HG03280 (cell line): ENCODE measurements around the gene NMT1.

Experiments used
- ATAC-seq: cut with Tn5 transposase; IDR thresholded peaks from one replicate; pipeline ENCODE4 v1.9.1; 2021; ENCODE audit warnings: mild to moderate bottlenecking, moderate library complexity; ENCODE audit not compliant: unreplicated experiment

Gene NMT1

DNA sequence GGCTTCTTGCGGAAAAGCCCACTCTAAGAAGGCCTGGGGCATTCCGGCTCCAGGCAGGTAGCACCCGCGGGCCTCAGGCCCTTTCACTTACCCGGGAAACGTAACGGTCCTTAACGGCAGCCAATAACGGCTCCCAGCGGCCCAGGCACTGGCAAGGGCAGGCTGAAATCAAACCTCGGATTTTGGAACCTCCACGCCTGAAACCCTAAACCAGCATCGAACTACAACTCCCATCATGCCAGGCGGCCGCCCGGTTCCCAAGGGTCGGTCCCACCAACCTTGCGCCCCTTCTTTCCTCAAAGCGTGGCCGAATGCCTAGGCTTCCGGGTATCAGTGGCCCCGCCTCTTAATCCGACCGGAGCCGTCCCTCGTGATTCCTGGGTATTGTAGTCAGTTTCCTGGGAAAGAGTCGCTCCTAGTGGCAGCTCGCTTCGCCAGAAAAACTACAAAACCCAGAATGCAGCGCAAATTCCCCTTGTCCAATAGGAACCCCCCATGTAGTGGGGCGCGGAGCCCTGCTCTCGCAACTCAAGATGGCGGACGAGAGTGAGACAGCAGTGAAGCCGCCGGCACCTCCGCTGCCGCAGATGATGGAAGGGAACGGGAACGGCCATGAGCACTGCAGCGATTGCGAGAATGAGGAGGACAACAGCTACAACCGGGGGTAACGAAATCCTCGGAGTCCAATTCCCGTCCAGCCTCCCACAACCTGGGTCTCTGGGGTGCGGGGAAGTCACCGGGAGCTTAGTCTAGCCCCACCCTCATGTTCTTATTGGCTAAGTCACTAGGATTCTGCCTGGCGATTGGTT is at the start of gene NMT1:
NMT1 (plus strand) TSS at position 521 of the 809 bp plus-strand sequence; CDS start at position 534, 13 bp downstream.
- peak; percentile 87 for ATAC-seq

DNA sequence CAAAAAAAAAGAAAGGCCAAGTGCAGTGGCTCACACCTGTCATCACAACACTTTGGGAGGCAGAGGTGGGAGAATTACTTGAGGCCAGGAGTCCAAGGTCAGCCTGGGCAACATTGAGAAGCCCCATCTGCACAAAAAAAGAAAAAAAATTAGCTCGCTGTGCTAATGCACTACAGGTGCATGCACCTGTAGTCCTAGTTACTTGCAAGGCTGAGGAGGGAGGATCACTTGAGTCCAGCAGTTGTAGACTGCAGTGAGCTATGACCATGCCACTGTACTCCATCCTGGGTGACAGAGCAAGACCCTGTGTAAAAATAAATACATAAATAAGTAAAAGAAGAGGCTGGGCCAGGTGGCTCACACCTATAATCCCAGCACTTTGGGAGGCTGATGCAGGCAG is 49.4 kb upstream of the NMT1 start:
- no peak for ATAC-seq

DNA sequence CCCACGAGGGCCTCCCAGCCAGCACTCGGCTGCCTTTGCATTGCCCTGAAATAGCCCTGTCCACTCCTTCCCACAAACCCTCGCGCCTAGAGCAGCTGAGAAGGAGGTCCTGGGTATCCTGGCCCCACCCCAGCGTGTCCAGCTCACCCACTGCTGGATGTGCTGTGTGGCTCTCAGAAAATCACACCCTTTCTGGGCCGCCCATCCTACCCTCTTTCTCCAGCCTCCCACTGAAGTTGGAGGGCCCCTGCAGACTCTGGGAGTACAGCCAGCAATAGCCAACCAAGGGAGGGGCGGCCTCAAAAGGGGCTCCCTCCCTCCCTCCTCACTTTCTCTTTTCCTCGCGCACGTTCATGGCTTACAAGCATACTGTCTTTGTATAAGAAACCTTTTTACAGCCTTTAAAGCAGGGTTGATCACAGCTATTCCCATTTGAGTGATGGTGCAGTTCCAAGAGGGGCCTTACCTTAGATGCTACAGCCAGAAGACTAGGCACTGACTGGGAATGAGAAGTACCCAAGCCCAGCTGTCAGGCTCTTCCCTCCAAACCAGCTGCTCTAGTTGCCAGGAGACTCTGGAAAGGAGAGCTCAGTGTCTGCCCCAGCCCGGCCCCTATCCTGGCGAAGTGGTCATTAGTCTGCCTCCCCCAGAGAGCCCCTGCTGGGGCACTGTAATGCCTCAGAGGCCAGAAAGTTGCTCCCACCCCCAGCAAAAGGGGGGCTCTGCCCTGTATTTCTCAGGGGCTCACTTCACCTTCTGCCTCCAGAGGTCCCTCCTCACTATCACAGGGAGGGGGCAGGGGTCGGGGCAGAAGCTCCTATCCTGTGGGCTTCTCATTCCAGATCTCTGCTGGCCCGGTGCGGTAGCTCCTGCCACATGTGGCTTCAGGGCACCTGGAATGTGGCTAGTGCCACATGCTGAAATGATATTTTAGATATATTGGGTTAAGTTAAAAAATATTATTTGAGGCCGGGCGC is 47.8 kb upstream of the NMT1 start:
- no peak for ATAC-seq

DNA sequence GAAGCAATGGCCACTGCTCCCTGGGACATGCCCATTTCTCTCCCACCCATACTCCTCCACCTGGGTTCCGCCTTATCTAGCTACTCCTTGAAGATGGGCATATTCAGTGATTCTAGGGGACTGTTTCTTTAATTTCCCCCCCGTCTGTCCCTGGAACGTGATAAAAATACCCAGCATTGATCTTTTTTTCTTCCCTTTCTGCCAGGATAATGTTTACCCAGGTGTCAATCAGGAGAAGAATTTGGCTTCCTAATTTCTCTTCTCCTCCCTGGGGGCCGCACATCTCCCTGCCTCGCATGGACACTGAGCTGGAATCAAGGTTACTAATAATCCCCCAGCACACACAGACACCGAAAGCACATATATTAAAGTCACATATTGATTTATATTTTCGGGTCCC is 44.9 kb upstream of the NMT1 start:
- ATAC-seq: no peak

DNA sequence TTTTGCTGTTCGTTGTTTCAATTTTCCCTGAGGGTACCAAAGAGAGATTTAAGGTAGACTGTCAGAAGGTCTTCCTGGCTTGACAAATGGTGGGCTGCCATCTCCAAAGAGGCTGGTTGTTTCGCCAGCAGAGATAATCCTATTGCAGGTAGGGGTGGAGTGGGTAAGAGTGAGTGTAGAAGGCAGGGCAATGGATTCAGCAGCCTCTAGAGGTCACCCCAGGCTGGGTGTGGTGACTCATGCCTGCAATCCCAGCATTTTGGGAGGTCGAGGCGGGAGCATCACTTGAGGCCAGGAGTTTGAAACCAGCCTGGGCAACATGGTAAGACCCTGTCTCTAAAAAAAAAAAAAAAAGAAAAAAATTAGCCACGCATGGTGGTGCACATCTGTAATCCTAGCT is 44.3 kb upstream of the NMT1 start:
- no peak for ATAC-seq

DNA sequence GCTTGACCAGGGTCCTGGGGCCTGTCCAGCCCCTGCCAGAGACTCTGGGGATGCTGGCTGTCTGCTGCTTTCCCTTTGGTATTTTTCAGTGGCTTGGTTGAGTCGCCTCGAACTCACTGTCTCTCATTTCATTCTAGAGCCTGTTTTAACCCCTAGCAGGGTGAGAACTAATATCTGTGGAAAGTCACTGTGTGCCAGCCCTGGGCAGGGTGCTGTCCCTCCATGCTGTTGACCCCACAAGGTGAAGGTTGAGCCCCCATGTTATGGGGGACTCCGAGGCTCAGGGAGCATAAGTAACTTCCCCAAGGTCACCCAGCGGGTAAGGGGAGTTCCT is 42.6 kb upstream of the NMT1 start:
- no peak for ATAC-seq

DNA sequence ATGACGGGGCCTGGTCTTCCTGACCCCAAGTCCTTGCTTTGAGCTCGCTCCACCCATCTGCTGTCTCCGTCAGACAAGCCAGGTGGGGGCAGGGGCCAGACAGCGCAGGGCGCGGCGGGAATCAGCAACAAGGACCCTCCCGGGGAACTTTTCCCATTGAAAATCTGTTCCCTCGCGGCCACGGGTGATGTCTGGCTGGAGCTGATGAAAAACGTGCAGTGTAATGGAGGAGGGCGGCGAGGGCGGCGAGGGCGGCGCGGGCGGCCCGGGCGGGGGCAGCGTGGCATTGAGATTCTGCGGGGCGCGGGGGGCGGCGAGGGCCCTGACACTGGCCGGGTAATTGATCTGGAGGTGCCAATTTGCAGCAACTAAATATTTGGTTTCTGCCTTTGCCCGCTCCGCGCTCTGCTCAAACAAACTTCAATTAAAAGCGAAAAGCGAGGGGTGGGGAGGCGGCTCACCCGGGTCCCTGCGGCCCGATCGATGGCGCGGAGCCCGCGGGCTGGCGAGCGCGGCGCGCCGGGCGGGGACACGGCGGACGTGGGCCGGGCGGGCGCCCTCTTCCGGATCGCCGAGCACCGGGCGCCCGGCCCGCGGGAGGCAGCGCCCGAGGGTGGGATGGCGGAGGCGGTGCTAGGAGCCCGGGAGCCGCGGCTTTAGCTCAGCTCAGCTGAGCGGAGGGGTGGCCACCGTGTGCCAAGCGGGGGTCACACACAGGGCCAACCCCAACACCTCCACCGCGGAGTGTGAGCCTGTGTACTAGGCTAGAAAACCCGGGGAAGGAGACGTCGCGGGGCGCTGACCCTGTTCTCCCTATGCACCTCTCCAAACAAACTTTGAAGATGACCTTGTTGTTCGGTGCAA is 42.0 kb upstream of the NMT1 start:
- ATAC-seq: no peak

DNA sequence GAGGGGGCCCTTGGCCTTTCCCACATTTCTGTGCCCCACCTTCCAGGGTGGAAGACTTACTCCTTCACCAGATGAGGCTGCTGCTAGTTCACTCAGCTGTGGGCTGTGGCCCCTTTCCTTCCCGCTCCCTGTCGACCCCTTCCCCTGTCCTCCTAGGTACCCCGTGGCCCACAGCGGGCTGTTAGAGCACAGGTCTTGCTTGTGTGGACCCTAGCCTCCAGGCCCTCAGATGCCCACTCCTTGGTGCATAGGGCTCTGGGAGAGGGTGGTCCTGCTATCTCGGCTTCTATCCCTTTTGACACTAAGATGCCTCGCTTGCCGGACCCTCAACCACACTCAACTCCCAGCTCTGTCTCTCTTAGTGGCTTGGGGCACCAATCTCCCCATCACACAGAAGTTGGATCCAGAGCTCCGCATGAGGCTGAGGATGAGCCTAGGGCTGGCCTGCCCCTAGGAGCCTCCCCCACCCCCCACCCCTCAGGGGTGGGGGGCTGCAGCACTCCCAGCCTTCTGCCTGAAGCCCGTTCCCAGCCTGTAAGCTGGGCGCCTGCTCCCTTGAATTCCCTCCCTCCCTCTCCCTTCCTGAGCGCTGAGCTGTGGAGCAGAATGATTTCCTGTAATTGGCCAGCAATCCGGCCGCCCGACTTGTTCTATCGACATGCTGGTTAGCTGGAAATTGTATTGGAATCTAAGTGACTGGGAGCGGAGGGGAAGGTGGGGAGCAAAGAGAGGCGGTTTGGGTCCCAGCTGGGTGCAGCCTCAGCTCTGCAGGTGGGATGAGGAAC is 40.6 kb upstream of the NMT1 start:
- no peak for ATAC-seq

DNA sequence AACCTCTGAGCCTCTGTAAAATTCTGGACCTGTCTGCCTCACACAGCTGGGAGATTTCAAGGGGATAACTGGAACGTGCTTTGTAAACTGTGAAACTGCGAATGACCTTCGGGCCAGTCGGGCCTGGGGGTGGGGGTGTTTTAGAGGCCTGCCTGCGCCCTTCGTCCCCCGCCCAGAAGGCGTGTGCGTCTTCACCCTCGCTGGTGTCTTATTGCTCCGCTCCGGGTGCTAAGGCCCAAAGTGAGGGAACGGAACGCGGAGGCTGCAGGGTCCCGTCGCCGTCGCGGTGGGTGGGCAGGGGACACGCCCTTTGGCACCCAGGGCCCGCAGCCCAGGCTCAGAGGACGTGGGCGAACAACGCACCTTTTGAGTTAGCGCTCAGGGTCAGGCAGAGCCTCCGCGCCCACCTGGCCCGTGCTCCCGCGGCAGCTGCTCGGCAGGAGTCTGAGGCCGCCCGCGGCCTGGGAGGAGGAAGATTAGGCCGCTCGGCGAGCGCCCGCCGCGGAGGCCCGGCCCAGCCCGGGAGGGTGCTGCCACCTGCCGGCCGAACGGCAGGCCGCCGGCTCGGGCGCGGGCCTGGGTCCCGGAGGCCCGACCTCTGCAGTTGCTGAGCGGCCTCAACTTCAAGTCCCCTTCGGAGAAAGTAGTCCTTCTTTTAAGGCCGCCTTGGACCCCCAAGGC is 39.4 kb upstream of the NMT1 start:
- peak; percentile 58 for ATAC-seq

DNA sequence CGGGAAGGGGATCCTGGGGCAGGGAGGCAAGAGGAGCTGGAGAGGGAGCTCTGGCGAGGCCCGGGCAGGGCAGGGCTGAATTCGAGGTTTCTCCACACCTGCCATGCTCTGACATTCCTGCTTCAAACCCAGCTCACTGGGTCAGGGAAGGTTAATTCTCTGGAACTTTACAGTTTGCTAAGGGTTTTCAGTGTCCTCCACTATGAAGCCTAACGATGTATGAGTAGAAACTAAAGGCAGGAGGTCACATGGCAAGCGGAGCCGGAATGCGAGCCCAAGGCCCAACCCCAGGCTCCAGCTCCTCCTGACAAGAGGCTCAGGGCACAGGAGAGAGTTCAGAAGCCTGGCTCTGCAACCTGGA is 38.8 kb upstream of the NMT1 start:
- no peak for ATAC-seq

DNA sequence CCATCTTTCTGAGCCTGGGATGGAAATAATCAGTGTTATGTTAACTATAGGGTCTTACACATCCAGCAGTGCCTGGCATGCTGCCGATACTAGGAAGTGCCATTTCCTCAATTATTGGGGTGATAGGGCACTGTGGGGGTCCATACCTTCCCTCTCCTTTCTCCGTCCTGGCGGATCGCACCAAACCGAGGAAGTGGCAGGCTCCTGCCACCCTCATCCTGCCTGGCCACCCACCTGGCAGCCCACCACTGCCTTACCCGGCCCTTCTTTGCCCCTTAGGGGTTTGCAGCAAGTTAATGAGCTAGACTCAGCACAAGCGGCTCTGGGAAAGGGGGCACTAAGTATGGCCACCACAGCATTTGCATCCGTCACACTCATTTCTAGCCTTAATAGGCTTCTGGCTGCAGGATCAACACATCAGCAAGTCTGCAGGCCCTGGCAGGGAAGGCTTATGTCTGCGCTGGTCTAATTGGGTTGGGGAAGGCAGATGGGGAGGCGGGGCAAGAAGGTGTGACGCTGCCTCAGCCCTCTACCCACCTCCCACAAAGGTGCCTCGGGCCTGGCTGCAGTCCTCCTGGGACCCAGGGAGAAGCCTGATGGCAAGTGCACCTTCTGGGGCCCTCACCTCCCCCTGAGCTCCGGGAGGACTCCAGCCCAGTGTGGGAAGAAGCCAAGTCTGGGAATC is 38.3 kb upstream of the NMT1 start:
- no peak for ATAC-seq

DNA sequence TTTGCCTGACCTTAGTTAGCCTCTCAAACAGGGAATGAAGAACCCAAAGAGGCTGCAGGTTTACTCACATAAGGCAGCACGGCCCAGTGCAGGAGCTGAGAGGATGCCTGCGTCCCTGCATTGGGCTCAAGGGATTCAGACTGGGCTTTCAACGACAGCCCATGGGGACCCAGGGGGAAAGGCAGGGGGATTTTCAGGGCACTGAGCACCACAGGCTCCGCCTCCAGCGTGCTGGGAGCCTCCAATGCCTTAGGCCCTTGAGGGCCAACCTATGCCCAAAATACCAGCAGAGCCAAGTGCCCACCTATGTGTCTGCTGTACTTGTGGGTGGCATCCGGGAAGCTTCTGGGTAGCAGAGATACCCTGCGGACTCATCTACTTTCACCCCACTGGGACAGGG is 32.0 kb upstream of the NMT1 start:
- no peak for ATAC-seq

DNA sequence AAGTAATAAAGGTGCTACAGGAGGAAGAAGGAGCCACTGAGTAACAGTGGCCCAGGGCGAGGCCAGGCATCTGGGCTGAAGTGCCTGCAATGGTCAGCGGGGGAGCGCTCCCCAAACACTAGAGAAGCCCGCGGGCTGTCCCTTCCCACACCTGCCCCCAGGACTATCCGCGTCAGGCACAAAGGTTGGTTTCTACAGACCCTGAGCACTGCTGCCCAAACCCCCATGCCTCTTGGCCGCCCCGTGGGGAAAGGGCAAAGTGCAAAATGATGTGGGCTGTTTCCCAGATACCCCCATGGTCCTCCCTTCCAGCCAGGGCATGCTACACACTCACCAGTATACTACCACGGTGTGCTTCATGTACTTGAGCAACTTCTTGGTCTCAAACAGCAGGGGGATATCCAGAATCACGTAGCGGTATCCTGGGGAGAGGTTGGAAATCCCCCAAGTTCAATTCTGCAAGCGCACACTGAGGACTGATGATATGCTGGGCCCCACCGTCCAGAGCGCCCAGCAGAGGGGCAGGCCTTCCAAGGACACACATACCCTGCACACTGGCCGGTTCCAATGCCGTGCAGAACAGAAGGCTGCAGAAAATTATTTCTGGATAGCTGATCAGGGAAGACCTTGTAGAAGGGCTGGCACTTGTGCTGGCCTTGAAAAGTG is 31.2 kb upstream of the NMT1 start:
- ATAC-seq: no peak

DNA sequence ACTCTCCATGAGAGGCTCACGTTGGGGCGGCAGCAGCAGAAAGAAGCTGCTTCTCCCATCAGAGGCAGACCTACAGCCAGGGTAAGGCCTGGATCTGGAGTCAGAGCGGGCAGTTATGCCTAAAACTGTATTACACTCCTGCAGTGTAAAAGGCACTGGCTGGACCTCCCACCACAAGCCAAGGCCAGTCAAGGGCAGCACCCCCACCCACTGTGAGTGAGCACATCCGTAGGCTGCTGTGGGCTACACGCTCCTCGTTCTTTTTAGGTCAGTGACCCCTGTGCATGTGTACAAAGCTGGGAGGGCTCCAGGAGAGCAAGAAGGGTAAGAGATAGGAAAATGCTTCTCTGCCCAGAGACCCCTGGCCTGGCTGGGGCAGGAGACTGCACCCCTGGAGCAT is 30.4 kb upstream of the NMT1 start:
- ATAC-seq: no peak

DNA sequence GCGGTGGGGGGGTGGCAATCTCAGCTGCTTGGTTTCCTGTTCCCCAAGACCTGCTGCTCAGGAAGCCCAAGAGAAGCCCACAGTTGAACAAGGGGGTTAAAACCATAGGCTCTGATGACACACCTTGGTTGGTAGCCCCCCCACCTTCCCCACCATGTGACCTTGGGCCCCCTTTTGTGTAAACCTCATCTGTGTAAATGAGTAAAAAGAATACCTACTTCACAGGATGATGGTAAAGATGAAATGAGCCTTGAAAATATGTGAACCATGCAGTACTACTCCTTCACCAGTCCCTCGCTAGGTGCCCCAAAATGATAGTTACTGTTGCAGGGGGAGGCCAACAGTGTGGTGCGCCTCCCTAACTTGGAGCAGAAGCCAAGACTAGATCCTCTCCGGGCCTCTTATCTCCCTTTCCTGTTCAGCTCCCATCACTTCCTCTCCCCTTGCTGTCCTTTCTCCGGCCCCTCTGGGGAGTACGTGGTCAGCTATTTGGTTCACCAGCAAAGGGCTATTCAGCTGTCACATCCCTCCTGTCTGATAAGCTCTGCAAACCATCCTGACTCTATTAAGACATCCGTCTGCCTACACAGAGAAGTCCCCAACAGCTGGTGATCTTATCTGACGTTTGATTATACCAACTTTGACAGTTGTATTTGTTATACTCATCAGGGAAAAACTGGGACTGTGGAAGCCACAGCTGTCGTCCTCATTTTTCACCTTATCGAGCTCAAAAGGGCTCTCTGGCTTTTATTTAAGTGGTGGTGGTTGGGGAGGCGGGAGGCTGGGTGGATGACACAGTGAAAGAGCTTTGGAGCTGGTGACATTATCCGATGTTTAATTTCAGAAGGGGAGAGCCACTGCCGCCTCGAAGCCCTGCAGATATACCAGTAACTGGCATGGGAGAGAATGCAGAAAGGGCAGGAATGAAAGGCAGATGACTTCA is 29.6 kb upstream of the NMT1 start:
- ATAC-seq: no peak

DNA sequence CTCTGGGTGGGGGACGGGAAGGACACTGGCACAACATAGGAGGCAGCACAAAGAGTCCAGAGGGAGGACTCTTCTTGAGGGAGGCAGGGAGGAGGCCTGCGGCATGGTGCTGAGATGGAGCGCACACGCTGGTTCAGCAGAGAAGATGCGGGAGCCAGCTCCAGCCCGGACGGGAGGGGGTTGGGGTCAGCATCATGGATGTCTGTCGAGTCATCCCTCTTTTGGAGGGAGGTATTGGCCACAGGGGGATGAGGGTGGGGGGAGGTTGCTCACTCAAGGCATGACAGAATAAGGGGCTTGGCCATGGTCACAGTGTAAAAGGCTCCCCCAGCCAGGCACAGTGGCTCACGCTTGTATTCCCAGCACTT is 29.0 kb upstream of the NMT1 start:
- ATAC-seq: no peak

DNA sequence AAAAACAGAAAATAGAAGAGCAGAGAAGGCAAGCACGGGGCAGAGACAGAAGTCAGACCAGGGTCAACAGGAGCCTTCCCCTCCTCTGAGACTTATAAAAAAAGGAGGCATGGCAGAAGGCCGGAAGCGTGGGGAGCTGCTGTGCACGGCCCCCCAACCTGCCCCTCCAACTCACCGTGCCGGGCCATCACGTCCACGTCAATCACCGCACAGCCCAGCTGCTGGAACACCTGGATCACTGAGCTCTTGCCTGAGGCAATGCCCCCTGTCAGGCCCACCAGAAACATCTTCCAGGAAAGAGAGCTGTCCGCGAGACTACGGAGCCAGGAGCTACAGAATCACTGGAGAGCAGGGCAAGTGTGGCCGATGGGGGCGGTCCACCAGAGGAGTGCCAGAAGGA is 26.5 kb upstream of the NMT1 start:
- ATAC-seq: no peak

DNA sequence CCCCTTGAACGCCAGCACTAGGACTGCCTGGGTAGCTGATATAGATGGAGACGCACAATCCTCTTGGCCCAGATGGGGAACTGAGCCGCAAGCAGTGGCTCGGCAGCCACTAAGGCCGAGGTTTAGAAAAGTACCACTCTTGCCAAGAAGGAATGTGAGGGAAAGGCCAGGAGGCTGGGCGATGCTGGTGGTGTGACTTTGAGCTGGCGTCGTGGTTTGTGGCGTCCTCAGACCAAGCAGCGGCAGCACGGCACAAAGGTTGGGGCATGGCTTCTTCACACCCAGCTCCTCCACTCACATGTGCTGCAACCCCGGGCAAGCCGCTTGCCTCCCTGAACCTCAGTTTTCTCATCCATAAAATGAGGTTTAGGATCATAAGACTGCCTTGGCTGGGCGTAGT is 25.3 kb upstream of the NMT1 start:
- no peak for ATAC-seq
